ENCODE data around the gene WDR45B.
"Not testable (repeated sequence)": the region's sequence is repeated elsewhere in the genome, so short reads cannot be mapped to it uniquely, and the experiment has no call there.

WDR45B gene

GRCh38 chr17:82658796-82659452 lies 10.7 kb upstream of the WDR45B start:
- no peak for TF ChIP-seq CTCF (IDR thresholded peaks at IDR 0.05; ENCODE audit: control insufficient read depth, insufficient read depth, low read depth, low read length, missing control alignments)
- H3K4me3 ChIP-seq (ENCODE audit: control insufficient read depth, low read depth, low read length), result no peak overlapping the region
- no peak for DNase-seq (ENCODE audit: low read depth)

GRCh38 chr17:82658331-82658730 lies 10.1 kb upstream of the WDR45B start:
- no peak for TF ChIP-seq CTCF (IDR thresholded peaks at IDR 0.05; ENCODE audit: control insufficient read depth, insufficient read depth, low read depth, low read length, missing control alignments)
- H3K4me3 ChIP-seq (ENCODE audit: control insufficient read depth, low read depth, low read length), result no peak overlapping the region
- DNase-seq (ENCODE audit: low read depth), result no peak

- TF ChIP-seq CTCF (IDR thresholded peaks at IDR 0.05; ENCODE audit: control insufficient read depth, insufficient read depth, low read depth, low read length, missing control alignments), result no peak
- no peak overlapping the region for H3K4me3 ChIP-seq (ENCODE audit: control insufficient read depth, low read depth, low read length)
- DNase-seq (ENCODE audit: low read depth), result no peak
Measured at GRCh38 chr17:82657926-82658325, 9.7 kb upstream of the WDR45B start.

GRCh38 chr17:82656266-82656665 lies 8.0 kb upstream of the WDR45B start:
- no peak for DNase-seq (ENCODE audit: low read depth)
- H3K4me3 ChIP-seq (ENCODE audit: control insufficient read depth, low read depth, low read length), result no peak overlapping the region
- no peak for TF ChIP-seq CTCF (IDR thresholded peaks at IDR 0.05; ENCODE audit: control insufficient read depth, insufficient read depth, low read depth, low read length, missing control alignments)

GRCh38 chr17:82655523-82655922 lies 7.3 kb upstream of the WDR45B start:
- no peak overlapping the region for H3K4me3 ChIP-seq (ENCODE audit: control insufficient read depth, low read depth, low read length)
- no peak for DNase-seq (ENCODE audit: low read depth)
- TF ChIP-seq CTCF (IDR thresholded peaks at IDR 0.05; ENCODE audit: control insufficient read depth, insufficient read depth, low read depth, low read length, missing control alignments), result no peak

GRCh38 chr17:82655038-82655479 lies 6.8 kb upstream of the WDR45B start:
- no peak for TF ChIP-seq CTCF (IDR thresholded peaks at IDR 0.05; ENCODE audit: control insufficient read depth, insufficient read depth, low read depth, low read length, missing control alignments)
- H3K4me3 ChIP-seq (ENCODE audit: control insufficient read depth, low read depth, low read length), result no peak overlapping the region
- DNase-seq (ENCODE audit: low read depth), result no peak

- DNase-seq (ENCODE audit: low read depth); H3K4me3 ChIP-seq (ENCODE audit: control insufficient read depth, low read depth, low read length): not testable (repeated sequence)
Measured at GRCh38 chr17:82654611-82655010, 6.4 kb upstream of the WDR45B start.

Measured in AG09309 (cell line).